ENCODE data around the gene ASCL2. TPM values are rescaled to one million over a fixed set of nuclear protein-coding genes. Genes with fewer than 3 reads are reported as not detected.

ASCL2 gene
- total RNA-seq, 1 donor = not detected

- H3K4me3 ChIP-seq (ENCODE audit: low read depth, low read length) = no peak overlapping the region
- DNase-seq (ENCODE audit: low read depth) = no peak
- TF ChIP-seq CTCF (IDR thresholded peaks at IDR 0.05; ENCODE audit: insufficient read depth, low read length) = no peak
Observed at GRCh38 chr11:2316169-2316962, 46.0 kb upstream of the ASCL2 start.

- no peak for DNase-seq (ENCODE audit: low read depth)
- H3K4me3 ChIP-seq (ENCODE audit: low read depth, low read length) = no peak overlapping the region
- TF ChIP-seq CTCF (IDR thresholded peaks at IDR 0.05; ENCODE audit: insufficient read depth, low read length) = no peak
Observed at GRCh38 chr11:2315395-2316168, 45.2 kb upstream of the ASCL2 start.

GRCh38 chr11:2314525-2315394 is 44.4 kb upstream of the ASCL2 start:
- DNase-seq (ENCODE audit: low read depth) = peak; percentile 96
- no peak for TF ChIP-seq CTCF (IDR thresholded peaks at IDR 0.05; ENCODE audit: insufficient read depth, low read length)
- no peak overlapping the region for H3K4me3 ChIP-seq (ENCODE audit: low read depth, low read length)

GRCh38 chr11:2314136-2314524 is 43.7 kb upstream of the ASCL2 start:
- DNase-seq (ENCODE audit: low read depth) = no peak
- no peak for TF ChIP-seq CTCF (IDR thresholded peaks at IDR 0.05; ENCODE audit: insufficient read depth, low read length)

GRCh38 chr11:2313051-2313951 is 42.9 kb upstream of the ASCL2 start:
- no peak for DNase-seq (ENCODE audit: low read depth)
- no peak for TF ChIP-seq CTCF (IDR thresholded peaks at IDR 0.05; ENCODE audit: insufficient read depth, low read length)
- no peak overlapping the region for H3K4me3 ChIP-seq (ENCODE audit: low read depth, low read length)

More at GRCh38 chr11:2314136-2314524, 43.7 kb upstream of the ASCL2 start:
- H3K4me3 ChIP-seq (ENCODE audit: low read depth, low read length) = no peak overlapping the region

All from fibroblast of the aortic adventitia (primary cell).